RCC 7860 (cell line): ENCODE measurements around the gene TBC1D1.

ENCODE experiments used
- DNase-seq: peaks from one replicate; pipeline ENCODE4 v3.0.0-alpha.2; 2015; ENCODE audit warnings: low spot score
- FAIRE-seq: peaks from 2 replicates; lab custom pipeline; 2012; peaks lifted over from hg19 to GRCh38; lab: Jason Lieb, UNC

The TBC1D1 gene

DNA sequence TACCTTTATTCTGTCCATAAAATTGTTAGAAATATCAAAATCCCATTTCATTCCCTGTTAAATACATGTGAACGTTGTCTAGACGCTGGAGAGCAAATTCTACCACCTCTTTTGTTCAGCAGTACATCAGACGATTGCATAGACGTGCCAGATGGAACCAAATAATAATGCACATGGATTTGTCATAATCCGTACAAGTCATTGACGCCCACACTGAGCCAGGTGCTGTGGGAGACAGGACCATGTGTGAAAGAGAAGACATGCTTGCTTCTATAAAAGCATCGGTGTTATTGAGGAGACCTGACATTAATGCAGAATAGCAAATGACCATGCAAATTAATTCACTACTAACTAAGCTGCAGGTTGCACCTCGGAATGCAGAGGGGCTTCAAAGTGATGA lies 244.3 kb downstream of the TBC1D1 start:
- no peak for FAIRE-seq
- no peak for DNase-seq

- no peak for DNase-seq
- FAIRE-seq, result no peak
Measured at GRCh38 chr4:38136604-38137003, 245.7 kb downstream of the TBC1D1 start.

GRCh38 chr4:38137080-38137479 lies 246.2 kb downstream of the TBC1D1 start:
- no peak for DNase-seq

GRCh38 chr4:38138363-38138762 lies 247.5 kb downstream of the TBC1D1 start:
- FAIRE-seq (no peak), DNase-seq (no peak)

More at GRCh38 chr4:38137080-38137479, 246.2 kb downstream of the TBC1D1 start:
- no peak for FAIRE-seq

DNA sequence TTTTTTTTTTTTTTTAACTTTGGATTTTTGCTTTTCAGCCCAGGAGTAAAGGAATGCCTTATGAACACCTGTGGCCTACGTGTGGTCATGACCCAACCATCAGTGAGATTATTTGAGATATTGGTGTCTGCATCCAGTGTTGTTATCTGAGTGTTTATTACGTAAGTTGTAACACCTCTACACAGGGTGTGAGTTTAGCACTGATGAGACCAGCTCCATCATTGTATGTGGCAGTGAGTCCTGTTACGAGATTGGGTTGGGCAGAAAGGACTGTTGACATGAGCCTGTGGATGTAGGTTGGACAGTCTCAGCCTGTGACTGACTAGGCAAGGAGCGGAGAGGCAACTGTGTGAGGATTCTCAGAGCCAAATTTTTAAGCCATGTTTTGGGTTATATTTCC lies 248.3 kb downstream of the TBC1D1 start:
- DNase-seq (no peak), FAIRE-seq (no peak)

GRCh38 chr4:38140643-38141203 lies 249.8 kb downstream of the TBC1D1 start:
- DNase-seq (no peak), FAIRE-seq (no peak)

- no peak for DNase-seq
- no peak for FAIRE-seq
Measured at GRCh38 chr4:38141808-38142500, 251.1 kb downstream of the TBC1D1 start.

DNA sequence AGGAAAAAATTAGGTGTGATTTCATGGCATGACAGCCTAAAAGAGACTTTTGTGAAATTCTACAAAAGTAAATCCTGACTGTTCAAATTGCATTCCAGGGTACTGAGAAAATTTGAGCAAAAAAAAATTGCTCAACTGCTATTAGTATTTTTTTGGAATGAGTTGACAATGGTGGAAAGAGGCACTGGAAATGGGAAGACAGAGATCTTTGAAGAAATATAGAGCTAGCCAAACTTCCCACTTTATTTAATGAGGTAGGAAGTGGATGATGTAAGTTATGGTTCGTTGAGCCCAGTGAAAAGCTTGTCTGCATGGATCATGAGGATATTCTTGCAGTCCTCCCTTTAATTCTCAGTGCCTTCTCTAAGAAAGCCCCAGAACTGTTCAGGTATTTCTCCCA lies 253.1 kb downstream of the TBC1D1 start:
- DNase-seq (no peak), FAIRE-seq (no peak)

GRCh38 chr4:38145033-38145678 lies 254.3 kb downstream of the TBC1D1 start:
- DNase-seq (no peak), FAIRE-seq (no peak)

- no peak for FAIRE-seq
- DNase-seq, result no peak
Measured at GRCh38 chr4:38145741-38146140, 254.9 kb downstream of the TBC1D1 start.

GRCh38 chr4:38146383-38146782 lies 255.5 kb downstream of the TBC1D1 start:
- DNase-seq (no peak), FAIRE-seq (no peak)

DNA sequence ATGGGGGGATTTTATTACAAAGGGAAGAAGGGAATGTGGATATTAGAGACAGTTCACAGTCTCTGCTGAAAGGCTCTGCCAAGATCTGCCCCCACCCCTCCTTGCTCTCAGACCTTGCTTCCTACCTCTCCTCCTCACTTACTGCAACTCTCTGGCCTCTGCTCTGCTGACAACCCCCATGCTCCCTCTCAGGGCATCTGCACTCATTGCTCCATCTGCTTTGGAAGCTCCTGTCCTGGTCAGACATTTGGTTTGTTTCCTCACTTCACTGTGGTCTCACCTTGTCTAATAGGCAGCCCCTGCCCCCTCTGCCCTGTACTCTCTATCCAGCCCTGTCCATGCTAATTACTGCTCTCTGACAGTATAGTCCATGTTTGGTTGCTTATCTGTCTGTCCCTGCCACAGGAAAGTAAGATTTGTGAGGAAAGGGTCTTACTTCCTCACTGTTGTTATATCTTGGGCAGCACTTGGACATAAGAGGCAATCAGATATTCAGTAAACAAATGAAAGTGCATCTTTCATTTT lies 258.6 kb downstream of the TBC1D1 start:
- DNase-seq (no peak), FAIRE-seq (no peak)

GRCh38 chr4:38149997-38150671 lies 259.2 kb downstream of the TBC1D1 start:
- FAIRE-seq (no peak), DNase-seq (no peak)

DNA sequence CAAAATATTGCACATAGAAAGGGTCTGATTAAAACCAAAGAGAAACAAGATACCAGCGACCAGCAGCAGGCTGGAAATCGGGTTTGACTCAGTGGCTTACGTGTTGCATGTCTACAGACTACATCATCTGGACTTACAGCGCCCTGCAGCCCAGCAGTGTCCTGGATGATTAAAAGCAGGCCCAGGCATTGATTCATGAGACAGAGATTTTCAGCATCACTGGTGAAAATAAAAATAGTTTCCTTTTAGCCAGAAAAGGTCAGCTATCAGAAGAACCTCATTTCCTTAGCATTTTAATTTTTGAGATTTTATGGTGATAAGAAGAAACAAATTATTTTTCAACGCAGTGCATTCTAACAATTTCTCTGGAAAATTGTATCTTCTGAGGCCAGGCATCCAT lies 259.9 kb downstream of the TBC1D1 start:
- DNase-seq (no peak), FAIRE-seq (no peak)

DNA sequence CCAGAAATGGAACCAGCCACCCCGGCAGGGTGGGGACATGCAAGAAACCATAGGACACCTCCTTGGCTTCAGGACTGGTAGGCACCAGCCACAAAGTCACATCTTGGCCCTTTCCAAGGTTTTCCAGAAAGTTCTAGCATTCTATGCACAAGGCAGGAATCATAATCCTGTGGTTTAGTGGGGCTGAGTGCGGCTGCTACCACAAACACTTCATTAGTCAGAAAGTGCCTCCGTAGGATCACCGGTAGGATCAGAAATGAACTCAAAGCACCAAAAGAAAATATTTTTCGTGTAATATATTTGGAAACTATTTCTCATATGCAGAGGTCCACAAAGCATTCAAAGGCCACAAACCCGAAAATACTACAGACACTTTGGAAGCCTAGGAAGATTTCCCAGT lies 261.0 kb downstream of the TBC1D1 start:
- DNase-seq (no peak), FAIRE-seq (no peak)

DNA sequence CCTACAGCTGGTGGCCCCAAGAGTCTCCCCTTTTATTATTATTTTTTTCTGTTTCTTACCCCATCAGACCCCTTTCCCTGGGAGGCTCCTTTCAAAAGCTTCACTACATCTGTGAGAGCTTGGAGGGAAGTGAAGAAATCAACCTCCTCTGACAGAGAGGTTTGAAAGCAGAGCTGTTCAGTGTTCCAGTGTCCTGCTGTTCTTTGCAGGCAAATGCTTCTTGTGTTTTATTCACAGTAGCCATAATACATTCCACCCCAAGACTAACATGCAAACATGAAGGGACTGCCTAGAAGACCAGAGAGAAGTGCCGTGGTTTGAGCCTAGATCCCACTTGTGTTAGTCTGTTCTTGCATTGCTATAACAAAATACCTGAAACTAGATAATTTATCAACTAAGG lies 261.4 kb downstream of the TBC1D1 start:
- FAIRE-seq (no peak), DNase-seq (no peak)

DNA sequence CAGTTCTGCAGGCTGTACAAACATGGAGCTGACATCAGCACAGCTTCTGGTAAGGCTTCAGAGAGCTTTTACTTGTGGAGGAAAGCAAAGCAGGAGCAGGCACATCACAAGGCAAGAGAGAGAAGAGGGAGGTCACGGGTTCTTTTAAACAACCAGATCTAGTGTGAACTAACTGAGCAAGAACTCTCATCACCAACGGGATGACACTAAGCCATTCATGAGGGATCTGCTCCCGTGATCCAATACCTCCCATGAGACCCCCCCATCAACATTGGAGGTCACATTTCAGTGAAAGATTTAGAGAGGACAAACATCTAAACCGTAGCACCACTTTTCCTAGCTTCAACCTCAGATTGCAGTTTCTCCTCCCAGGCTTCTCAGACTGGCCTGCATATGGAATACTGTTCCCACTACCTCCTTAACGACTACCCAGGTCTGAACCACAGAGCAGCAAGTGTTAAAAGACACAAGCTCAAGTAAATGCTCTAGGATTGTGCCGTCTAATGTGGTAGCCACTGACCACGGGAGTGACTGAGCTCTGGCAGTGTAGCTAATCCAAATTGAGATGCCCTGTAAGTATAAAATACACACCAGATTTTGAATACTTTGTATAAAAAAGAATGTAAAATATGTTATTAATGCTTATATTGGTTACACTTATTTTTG lies 262.0 kb downstream of the TBC1D1 start:
- DNase-seq, result no peak
- no peak for FAIRE-seq

- DNase-seq (no peak), FAIRE-seq (no peak)
Measured at GRCh38 chr4:38153387-38153760, 262.5 kb downstream of the TBC1D1 start.

DNA sequence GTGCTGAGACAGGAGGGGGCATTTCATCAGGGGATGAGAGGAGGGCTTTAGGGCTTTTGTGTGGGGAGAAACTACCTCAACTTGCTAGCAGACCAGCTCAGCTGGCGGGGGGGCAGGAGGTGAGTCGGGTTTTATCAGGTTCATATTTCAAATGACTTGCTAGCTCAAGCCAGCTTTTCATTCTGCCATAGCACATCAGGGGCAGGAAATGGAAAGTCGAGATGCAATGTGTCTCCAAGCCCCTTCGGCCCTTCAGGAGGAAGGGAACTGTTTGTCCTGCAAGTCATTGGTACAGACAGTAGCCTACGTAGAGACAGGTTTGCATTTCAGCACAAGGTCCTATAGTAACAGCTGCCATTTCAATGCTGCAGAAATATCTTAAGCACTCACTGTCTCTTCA lies 263.4 kb downstream of the TBC1D1 start:
- no peak for FAIRE-seq
- DNase-seq, result no peak

GRCh38 chr4:38154681-38155588 lies 264.1 kb downstream of the TBC1D1 start:
- DNase-seq (no peak), FAIRE-seq (no peak)
